Measurements from ENCODE around the gene KRT36.

The KRT36 gene

DNA sequence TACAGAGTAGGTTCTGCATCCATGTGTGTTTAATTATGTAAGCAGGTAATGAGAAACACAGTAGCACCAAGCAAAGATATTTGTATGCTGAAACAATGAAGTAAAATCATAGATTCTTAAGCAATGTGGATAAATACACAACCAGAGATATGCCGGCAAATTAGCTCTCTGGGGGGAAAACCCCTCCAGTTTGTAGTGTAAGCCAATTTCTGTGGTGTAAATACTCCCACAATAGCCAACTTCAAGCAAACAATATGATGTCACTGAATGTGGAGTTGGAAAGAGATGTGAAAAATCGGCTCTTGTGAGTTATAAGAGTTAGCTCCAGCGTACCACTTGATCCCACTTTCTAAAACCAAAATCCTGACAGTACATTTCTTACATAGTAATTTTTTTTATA lies 45.1 kb downstream of the KRT36 start:
- H3K4me3 ChIP-seq (ENCODE audit: severe bottlenecking), result no peak overlapping the region
- H3K4me1 ChIP-seq (ENCODE audit: insufficient read depth, poor library complexity, severe bottlenecking), result no peaks in the 10 kb centered on the region
- H3K36me3 ChIP-seq (ENCODE audit: low read depth), result no peaks in the 10 kb centered on the region
- ATAC-seq (ENCODE audit: low read depth), result no peak
- H3K9me3 ChIP-seq (ENCODE audit: severe bottlenecking), result no peaks in the 10 kb centered on the region
- no peak for DNase-seq (ENCODE audit: low spot score)
- no peak for TF ChIP-seq CTCF (IDR thresholded peaks at IDR 0.05; ENCODE audit: poor library complexity, severe bottlenecking)
- H3K27ac ChIP-seq (ENCODE audit: poor library complexity, severe bottlenecking), result no peak overlapping the region
- no peaks in the 10 kb centered on the region for H3K27me3 ChIP-seq (ENCODE audit: insufficient read depth, poor library complexity, severe bottlenecking)

DNA sequence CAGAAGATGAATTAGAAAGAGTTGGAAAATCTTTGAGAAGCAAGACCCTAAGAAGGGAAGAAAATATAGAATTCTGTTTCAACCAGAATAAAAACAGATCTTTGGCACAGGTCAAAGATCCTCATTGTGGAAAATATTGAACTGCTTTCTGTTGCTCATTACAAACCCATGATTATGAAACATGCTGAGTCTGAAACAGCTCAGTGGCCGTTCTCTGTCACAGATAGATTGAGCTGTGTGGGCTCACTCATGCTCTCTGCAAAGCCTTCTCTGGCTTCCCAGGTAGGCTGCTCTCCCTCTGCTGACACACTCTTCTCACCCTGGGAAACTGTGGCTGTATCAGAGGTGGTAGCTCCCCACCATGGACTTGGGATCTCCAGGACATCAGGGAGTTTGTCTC lies 45.5 kb downstream of the KRT36 start:
- H3K4me1 ChIP-seq (ENCODE audit: insufficient read depth, poor library complexity, severe bottlenecking), result no peaks in the 10 kb centered on the region
- no peaks in the 10 kb centered on the region for H3K27me3 ChIP-seq (ENCODE audit: insufficient read depth, poor library complexity, severe bottlenecking)
- TF ChIP-seq CTCF (IDR thresholded peaks at IDR 0.05; ENCODE audit: poor library complexity, severe bottlenecking), result no peak
- no peak overlapping the region for H3K27ac ChIP-seq (ENCODE audit: poor library complexity, severe bottlenecking)
- no peaks in the 10 kb centered on the region for H3K9me3 ChIP-seq (ENCODE audit: severe bottlenecking)
- no peak overlapping the region for H3K4me3 ChIP-seq (ENCODE audit: severe bottlenecking)
- ATAC-seq (ENCODE audit: low read depth), result no peak
- no peaks in the 10 kb centered on the region for H3K36me3 ChIP-seq (ENCODE audit: low read depth)
- no peak for DNase-seq (ENCODE audit: low spot score)

GRCh38 chr17:41442739-41443138 lies 47.0 kb downstream of the KRT36 start:
- DNase-seq (ENCODE audit: low spot score) (no peak), ATAC-seq (ENCODE audit: low read depth) (no peak)
- Histone ChIP-seq H3K9me3 (ENCODE audit: severe bottlenecking) (no peaks in the 10 kb centered on the region), H3K4me1 (ENCODE audit: insufficient read depth, poor library complexity, severe bottlenecking) (no peaks in the 10 kb centered on the region), H3K27me3 (ENCODE audit: insufficient read depth, poor library complexity, severe bottlenecking) (no peaks in the 10 kb centered on the region), H3K4me3 (ENCODE audit: severe bottlenecking) (no peak overlapping the region), H3K36me3 (ENCODE audit: low read depth) (no peaks in the 10 kb centered on the region), H3K27ac (ENCODE audit: poor library complexity, severe bottlenecking) (no peak overlapping the region)
- no peak for TF ChIP-seq CTCF (IDR thresholded peaks at IDR 0.05; ENCODE audit: poor library complexity, severe bottlenecking)

- DNase-seq (ENCODE audit: low spot score) (no peak), ATAC-seq (ENCODE audit: low read depth) (no peak)
- H3K9me3 ChIP-seq (ENCODE audit: severe bottlenecking), result no peaks in the 10 kb centered on the region
- H3K36me3 ChIP-seq (ENCODE audit: low read depth), result no peaks in the 10 kb centered on the region
- no peaks in the 10 kb centered on the region for H3K27me3 ChIP-seq (ENCODE audit: insufficient read depth, poor library complexity, severe bottlenecking)
- no peaks in the 10 kb centered on the region for H3K4me1 ChIP-seq (ENCODE audit: insufficient read depth, poor library complexity, severe bottlenecking)
- TF ChIP-seq CTCF (IDR thresholded peaks at IDR 0.05; ENCODE audit: poor library complexity, severe bottlenecking), result no peak
- H3K4me3 ChIP-seq (ENCODE audit: severe bottlenecking), result no peak within 1 kb of the TSS
- no peak within 1 kb of the TSS for H3K27ac ChIP-seq (ENCODE audit: poor library complexity, severe bottlenecking)
Measured at GRCh38 chr17:41440531-41441033, 49.1 kb downstream of the KRT36 start, which contains the start of gene KRT38. Gene KRT38, minus strand, starts transcription at chr17:41440983. Its CDS starts 62 bp downstream, at chr17:41440921.

- DNase-seq (ENCODE audit: low spot score), result no peak
- Histone ChIP-seq H3K9me3 (ENCODE audit: severe bottlenecking) (no peaks in the 10 kb centered on the region), H3K4me1 (ENCODE audit: insufficient read depth, poor library complexity, severe bottlenecking) (no peaks in the 10 kb centered on the region), H3K27ac (ENCODE audit: poor library complexity, severe bottlenecking) (no peak overlapping the region), H3K4me3 (ENCODE audit: severe bottlenecking) (no peak overlapping the region), H3K27me3 (ENCODE audit: insufficient read depth, poor library complexity, severe bottlenecking) (no peaks in the 10 kb centered on the region), H3K36me3 (ENCODE audit: low read depth) (no peaks in the 10 kb centered on the region)
- ATAC-seq (ENCODE audit: low read depth), result no peak
- no peak for TF ChIP-seq CTCF (IDR thresholded peaks at IDR 0.05; ENCODE audit: poor library complexity, severe bottlenecking)
Measured at GRCh38 chr17:41439375-41439774, 50.3 kb downstream of the KRT36 start.
